ENCODE data around the gene ZC3H18. TPM values are rescaled to one million over a fixed set of nuclear protein-coding genes. Genes with fewer than 3 reads are reported as not detected.

ZC3H18 gene
- 10 to 100 TPM; 23.1 to 25.3 TPM for total RNA-seq
- long read RNA-seq, transcript ZC3H18-201 (18 exons, 3,729 nt): major isoform, 5 of 14 reads
- long read RNA-seq, partial matches to known transcripts: 7 of 14 reads
- long read RNA-seq, other reads (novel, unspliced or antisense): 2 of 14 reads

GRCh38 chr16:88569985-88570690 is at the start of gene ZC3H18:
ZC3H18 (plus strand) TSS chr16:88570403; CDS start chr16:88577124, 6,721 bp downstream.
- DNase-seq (peak; percentile 97), ATAC-seq (peak; percentile 98 to 99)
- intact Hi-C loops (cut with DNase I): no loop called here

- no peak for ATAC-seq
- DNase-seq: no peak
- intact Hi-C loops (cut with DNase I): no loop called here
These were observed 48.5 kb upstream of the ZC3H18 start for GRCh38 chr16:88521674-88522073.

- intact Hi-C loops (cut with DNase I): no loop called here
- ATAC-seq: no peak
These were observed 47.8 kb upstream of the ZC3H18 start for GRCh38 chr16:88522276-88522949.

GRCh38 chr16:88523309-88524161 is 46.7 kb upstream of the ZC3H18 start:
- ATAC-seq (no peak), DNase-seq (no peak)
- intact Hi-C loops (cut with DNase I): no loop called here

More at GRCh38 chr16:88522276-88522949, 47.8 kb upstream of the ZC3H18 start:
- DNase-seq: no peak

- no peak for DNase-seq
- no peak for ATAC-seq
- intact Hi-C loops (cut with DNase I): no loop called here
These were observed 45.8 kb upstream of the ZC3H18 start for GRCh38 chr16:88524274-88524972.

GRCh38 chr16:88524973-88525662 is 45.1 kb upstream of the ZC3H18 start:
- DNase-seq: no peak
- intact Hi-C loops (cut with DNase I): loop anchor here in 1 of 2 donors (5.0 kb wide), 1 partner anchor 83 kb away; no protein-coding TSS in a partner anchor
- ATAC-seq: no peak

- ATAC-seq: no peak
- intact Hi-C loops (cut with DNase I): loop anchor here in 1 of 2 donors (5.0 kb wide), 1 partner anchor 83 kb away; no protein-coding TSS in a partner anchor
- DNase-seq: no peak
These were observed 44.6 kb upstream of the ZC3H18 start for GRCh38 chr16:88525663-88525990.

- ATAC-seq (peak; percentile 1), DNase-seq (peak; percentile 21)
- intact Hi-C loops (cut with DNase I): loop anchor here in 1 of 2 donors (5.0 kb wide), 1 partner anchor 84 kb away; no protein-coding TSS in a partner anchor
These were observed 43.9 kb upstream of the ZC3H18 start for GRCh38 chr16:88526008-88526905.

- peak; percentile 57 for DNase-seq
- intact Hi-C loops (cut with DNase I): loop anchor here (1.0 to 5.0 kb wide), 2 partner anchors 84 to 85 kb away; no protein-coding TSS in a partner anchor
- peak; percentile 14 to 21 for ATAC-seq
These were observed 43.4 kb upstream of the ZC3H18 start for GRCh38 chr16:88526906-88527185.

GRCh38 chr16:88527186-88527936 is 42.8 kb upstream of the ZC3H18 start:
- intact Hi-C loops (cut with DNase I): loop anchor here (1.0 to 5.0 kb wide), 2 partner anchors 84 to 85 kb away; no protein-coding TSS in a partner anchor
- DNase-seq: peak; percentile 77
- ATAC-seq: peak; percentile 59 to 70

GRCh38 chr16:88527937-88528743 is 42.1 kb upstream of the ZC3H18 start:
- intact Hi-C loops (cut with DNase I): loop anchor here (1.0 to 5.0 kb wide), 2 partner anchors 85 to 86 kb away; no protein-coding TSS in a partner anchor
- ATAC-seq: no peak
- no peak for DNase-seq

- ATAC-seq (no peak), DNase-seq (no peak)
- intact Hi-C loops (cut with DNase I): loop anchor here in 1 of 2 donors (5.0 kb wide), 1 partner anchor 87 kb away; no protein-coding TSS in a partner anchor
These were observed 41.3 kb upstream of the ZC3H18 start for GRCh38 chr16:88528902-88529318.

GRCh38 chr16:88529596-88529995 is 40.6 kb upstream of the ZC3H18 start:
- no peak for DNase-seq
- no peak for ATAC-seq
- intact Hi-C loops (cut with DNase I): loop anchor here in 1 of 2 donors (5.0 kb wide), 1 partner anchor 87 kb away; no protein-coding TSS in a partner anchor

GRCh38 chr16:88530051-88530857 is 39.9 kb upstream of the ZC3H18 start:
- ATAC-seq (no peak), DNase-seq (no peak)
- intact Hi-C loops (cut with DNase I): no loop called here

- intact Hi-C loops (cut with DNase I): no loop called here
- DNase-seq (peak; percentile 15), ATAC-seq (no peak)
These were observed 39.4 kb upstream of the ZC3H18 start for GRCh38 chr16:88530858-88531203.

Measured in left cardiac atrium (tissue), 4 donors.